AG09309 (cell line): ENCODE measurements around the gene UNC45A.

Experiments used
- DNase-seq: peaks from one replicate; pipeline ENCODE4 v3.0.0-alpha.2; 2010; ENCODE audit warnings: low read depth
- H3K4me3 ChIP-seq: 2 replicates; pipeline ENCODE4 v1.5.1; 2011; ENCODE audit warnings: mild to moderate bottlenecking, low read depth, low read length, moderate library complexity; ENCODE audit not compliant: control insufficient read depth
- TF ChIP-seq, protein P1 (sequence below): IDR thresholded peaks from 2 replicates; pipeline ENCODE4 v1.5.1; 2011; ENCODE audit warnings: mild to moderate bottlenecking, low read depth, low read length, inconsistent platforms; ENCODE audit not compliant: insufficient read depth, control insufficient read depth; ENCODE audit errors: missing control alignments

The UNC45A gene, protein sequence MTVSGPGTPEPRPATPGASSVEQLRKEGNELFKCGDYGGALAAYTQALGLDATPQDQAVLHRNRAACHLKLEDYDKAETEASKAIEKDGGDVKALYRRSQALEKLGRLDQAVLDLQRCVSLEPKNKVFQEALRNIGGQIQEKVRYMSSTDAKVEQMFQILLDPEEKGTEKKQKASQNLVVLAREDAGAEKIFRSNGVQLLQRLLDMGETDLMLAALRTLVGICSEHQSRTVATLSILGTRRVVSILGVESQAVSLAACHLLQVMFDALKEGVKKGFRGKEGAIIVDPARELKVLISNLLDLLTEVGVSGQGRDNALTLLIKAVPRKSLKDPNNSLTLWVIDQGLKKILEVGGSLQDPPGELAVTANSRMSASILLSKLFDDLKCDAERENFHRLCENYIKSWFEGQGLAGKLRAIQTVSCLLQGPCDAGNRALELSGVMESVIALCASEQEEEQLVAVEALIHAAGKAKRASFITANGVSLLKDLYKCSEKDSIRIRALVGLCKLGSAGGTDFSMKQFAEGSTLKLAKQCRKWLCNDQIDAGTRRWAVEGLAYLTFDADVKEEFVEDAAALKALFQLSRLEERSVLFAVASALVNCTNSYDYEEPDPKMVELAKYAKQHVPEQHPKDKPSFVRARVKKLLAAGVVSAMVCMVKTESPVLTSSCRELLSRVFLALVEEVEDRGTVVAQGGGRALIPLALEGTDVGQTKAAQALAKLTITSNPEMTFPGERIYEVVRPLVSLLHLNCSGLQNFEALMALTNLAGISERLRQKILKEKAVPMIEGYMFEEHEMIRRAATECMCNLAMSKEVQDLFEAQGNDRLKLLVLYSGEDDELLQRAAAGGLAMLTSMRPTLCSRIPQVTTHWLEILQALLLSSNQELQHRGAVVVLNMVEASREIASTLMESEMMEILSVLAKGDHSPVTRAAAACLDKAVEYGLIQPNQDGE

DNA sequence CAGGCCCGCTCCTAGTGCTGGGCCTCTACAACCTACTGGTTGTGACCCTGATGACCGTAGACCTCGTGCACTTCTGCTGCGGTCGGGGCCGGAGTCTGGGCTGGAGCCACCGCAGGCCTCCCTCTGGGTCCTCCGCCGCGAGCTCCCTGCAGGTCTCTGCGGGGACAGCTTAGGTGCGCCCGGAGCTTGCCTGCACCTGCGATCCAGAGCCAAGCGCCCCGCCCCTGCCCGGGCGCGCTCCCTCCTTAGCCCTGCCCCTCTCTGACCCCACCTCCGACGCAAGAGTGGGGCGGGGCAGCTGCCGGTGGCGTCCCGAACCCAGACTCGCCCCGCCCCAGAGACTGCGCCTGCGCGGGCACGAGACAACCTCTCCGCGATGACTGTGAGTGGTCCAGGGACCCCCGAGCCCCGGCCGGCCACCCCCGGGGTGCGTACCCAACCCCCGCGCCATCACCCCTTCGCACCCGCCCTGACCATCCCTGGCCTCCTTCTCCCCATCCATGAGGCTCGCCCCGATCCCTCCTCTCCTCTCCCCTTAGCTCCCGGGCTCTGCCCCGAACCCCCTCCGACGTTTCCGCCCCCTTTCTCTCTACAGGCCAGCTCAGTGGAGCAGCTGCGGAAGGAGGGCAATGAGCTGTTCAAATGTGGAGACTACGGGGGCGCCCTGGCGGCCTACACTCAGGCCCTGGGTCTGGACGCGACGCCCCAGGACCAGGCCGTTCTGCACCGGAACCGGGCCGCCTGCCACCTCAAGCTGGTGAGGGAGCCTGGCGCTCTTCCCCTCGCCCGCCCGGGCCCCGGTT, at the start of gene UNC45A:
UNC45A (plus strand) TSS at position 337 of the 803 bp plus-strand sequence; CDS start at position 377, 40 bp downstream.
- TF ChIP-seq, protein P1, sequence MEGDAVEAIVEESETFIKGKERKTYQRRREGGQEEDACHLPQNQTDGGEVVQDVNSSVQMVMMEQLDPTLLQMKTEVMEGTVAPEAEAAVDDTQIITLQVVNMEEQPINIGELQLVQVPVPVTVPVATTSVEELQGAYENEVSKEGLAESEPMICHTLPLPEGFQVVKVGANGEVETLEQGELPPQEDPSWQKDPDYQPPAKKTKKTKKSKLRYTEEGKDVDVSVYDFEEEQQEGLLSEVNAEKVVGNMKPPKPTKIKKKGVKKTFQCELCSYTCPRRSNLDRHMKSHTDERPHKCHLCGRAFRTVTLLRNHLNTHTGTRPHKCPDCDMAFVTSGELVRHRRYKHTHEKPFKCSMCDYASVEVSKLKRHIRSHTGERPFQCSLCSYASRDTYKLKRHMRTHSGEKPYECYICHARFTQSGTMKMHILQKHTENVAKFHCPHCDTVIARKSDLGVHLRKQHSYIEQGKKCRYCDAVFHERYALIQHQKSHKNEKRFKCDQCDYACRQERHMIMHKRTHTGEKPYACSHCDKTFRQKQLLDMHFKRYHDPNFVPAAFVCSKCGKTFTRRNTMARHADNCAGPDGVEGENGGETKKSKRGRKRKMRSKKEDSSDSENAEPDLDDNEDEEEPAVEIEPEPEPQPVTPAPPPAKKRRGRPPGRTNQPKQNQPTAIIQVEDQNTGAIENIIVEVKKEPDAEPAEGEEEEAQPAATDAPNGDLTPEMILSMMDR, result peak; percentile 6
- H3K4me3 ChIP-seq, result peak within 1 kb of the TSS; percentile 93
- DNase-seq, result no peak

DNA sequence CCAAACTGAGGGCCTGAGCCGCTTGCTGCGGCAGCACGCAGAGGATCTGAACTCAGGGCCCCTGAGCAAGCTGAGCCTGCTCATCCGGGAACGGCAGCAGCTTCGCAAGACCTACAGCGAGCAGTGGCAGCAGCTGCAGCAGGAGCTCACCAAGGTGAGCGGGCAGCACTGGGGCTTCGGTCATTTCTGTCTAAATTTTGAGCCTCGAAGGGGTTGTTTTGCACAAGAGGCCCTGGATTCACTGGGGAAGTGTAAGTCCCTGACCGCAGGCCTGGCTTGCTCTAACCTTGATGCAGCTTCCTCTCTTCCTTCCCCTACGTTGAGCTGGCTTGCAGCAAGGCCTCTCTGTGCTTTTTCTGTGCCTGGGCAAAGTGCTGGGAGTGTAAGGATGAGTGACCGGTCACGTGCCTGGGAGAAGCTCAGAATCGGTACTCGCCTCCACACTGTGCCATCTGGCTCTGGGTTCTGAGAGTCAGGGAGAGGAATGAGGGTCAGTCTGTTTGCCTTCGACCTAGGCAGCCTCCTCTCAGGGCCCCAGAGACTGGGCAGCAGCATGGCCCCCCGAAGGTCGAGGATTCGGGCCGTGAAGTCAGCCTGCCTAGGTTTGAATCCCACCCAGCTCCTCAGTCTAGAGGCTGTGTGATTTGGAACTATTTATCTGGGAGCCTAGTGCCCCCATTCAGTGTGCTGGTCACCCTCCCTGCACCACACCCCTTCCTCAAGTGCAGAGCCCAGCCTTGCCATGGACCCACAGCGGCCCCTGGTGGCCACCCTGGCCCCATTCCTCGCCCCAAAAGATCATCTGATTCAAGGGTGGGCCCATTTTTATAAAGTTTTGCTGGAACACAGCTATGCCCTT, 49.4 kb upstream of the UNC45A start:
- TF ChIP-seq, protein P1, result peak; percentile 98
- DNase-seq, result no peak
- H3K4me3 ChIP-seq, result no peak overlapping the region

DNA sequence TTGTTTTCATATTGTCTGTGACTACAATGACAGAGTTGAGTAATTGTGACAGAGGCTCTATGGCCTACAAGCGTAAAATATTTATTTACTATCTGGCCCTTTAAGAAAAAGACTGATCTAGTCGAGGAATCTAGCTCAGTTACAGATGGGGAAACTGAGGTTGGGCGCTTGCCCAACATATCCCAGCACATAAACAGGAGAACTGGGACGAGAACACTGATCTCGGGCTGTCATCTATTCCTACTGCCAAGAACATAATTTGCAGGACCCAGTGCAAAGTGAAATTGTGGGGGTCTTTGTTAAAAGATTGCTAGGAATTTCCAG, 48.8 kb upstream of the UNC45A start:
- H3K4me3 ChIP-seq, result no peak overlapping the region
- DNase-seq, result no peak
- TF ChIP-seq, protein P1, result no peak

DNA sequence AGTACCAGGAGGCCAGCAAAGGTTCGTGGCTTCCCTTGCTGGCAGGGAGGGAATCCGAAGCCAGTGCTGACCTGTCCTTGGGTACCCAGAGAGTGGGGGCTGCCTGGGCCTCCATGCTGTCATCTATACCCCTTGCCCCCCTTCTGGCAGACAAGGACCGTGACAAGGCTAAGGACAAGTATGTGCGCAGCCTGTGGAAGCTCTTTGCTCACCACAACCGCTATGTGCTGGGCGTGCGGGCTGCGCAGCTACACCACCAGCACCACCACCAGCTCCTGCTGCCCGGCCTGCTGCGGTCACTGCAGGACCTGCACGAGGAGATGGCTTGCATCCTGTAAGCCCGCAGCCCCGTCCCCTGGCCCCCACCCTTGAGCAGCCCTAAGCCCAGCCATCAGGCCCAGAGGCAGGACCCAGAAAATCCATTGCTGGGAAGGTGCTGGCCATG, 48.0 kb upstream of the UNC45A start:
- no peak overlapping the region for H3K4me3 ChIP-seq

DNA sequence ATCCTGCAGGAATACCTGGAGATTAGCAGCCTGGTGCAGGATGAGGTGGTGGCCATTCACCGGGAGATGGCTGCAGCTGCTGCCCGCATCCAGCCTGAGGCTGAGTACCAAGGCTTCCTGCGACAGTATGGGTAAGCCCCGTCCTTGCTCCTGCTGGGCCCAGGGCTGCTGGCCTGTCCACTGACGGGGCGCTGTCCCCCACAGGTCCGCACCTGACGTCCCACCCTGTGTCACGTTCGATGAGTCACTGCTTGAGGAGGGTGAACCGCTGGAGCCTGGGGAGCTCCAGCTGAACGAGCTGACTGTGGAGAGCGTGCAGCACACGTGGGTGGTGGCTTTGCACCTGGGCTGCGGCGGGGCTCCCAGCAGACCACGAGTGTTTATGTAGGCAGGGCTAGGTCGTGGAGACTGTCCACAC, 45.8 kb upstream of the UNC45A start:
- no peak overlapping the region for H3K4me3 ChIP-seq
- TF ChIP-seq, protein P1, result no peak
- no peak for DNase-seq

More for the DNA sequence above, 48.0 kb upstream of the UNC45A start:
- TF ChIP-seq, protein P1, result no peak
- no peak for DNase-seq
